ENCODE data around the gene HOXB5. TPM values are rescaled to one million over a fixed set of nuclear protein-coding genes. Genes with fewer than 3 reads are reported as not detected.

The HOXB5 gene
- total and polyA plus RNA-seq, 11 donors: 0.04 to 1.0 (median 0.17) TPM; not detected in 6

DNA sequence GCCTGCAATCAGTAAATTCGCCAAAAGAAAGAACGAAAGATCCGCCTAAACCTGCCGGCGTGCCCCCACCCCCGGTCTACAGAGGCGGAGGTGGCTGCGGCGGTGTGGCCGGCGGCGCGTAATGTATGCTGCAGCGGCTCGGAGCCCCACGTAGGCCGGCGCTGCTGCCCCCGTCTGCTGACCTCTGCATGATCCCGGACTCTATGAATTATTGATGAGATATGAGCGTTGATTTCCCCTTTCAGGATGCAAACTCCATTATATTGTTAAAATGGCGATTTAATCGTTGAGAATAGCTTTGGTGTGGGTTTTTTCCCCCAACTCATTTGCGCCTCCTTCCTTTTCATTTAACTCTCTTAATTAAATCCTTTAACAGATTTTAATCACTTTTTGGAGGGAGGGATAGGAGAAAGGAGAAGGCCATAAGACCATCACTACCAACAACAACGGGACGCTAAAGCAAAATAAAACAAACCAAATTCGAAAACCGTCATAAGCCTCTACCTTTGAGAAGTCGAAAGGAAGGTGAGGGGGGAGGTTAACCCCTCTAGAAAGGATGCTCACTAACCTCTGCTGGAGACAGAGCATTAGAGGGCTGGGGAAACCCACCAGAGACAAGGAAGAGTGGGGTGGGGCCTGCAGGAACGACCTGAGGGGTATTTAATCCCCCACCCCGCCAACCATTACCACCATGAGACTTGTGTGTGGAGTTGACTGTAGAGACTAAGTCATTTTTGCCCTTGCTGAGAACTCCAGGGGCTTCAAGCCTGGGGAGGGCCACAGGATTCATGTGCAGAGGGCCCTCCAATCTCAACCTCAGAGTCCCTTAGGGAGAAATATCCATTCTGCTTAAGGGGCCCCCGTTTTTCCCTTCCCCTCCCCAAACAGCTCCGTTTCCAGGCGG lies 7.0 kb downstream of the HOXB5 start:
- DNase-seq: no peak
- H3K27ac ChIP-seq: peak overlapping the region in 7 of 12 donors; percentile 56 to 97 (median 73)
- TF ChIP-seq, protein P1, sequence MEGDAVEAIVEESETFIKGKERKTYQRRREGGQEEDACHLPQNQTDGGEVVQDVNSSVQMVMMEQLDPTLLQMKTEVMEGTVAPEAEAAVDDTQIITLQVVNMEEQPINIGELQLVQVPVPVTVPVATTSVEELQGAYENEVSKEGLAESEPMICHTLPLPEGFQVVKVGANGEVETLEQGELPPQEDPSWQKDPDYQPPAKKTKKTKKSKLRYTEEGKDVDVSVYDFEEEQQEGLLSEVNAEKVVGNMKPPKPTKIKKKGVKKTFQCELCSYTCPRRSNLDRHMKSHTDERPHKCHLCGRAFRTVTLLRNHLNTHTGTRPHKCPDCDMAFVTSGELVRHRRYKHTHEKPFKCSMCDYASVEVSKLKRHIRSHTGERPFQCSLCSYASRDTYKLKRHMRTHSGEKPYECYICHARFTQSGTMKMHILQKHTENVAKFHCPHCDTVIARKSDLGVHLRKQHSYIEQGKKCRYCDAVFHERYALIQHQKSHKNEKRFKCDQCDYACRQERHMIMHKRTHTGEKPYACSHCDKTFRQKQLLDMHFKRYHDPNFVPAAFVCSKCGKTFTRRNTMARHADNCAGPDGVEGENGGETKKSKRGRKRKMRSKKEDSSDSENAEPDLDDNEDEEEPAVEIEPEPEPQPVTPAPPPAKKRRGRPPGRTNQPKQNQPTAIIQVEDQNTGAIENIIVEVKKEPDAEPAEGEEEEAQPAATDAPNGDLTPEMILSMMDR (IDR thresholded peaks at IDR 0.05): no peak
- TF ChIP-seq POLR2A (IDR thresholded peaks at IDR 0.05): no peak
- no peaks in the 10 kb centered on the region for H3K36me3 ChIP-seq
- H3K9me3 ChIP-seq: no peaks in the 10 kb centered on the region
- ATAC-seq: no peak
- peak overlapping the region in 11 of 12 donors; percentile 27 to 71 (median 54) for H3K4me3 ChIP-seq
- 14 to 31% (median 25%) methylated on average over 34 of the region's 34 CpGs for WGBS, 4 donors
- intact Hi-C loops (cut with DNase I): no loop called here
- H3K4me1 ChIP-seq: peaks cover 0 to 42% (median 13%) of the 10 kb centered on the region in 12 donors
- H3K27me3 ChIP-seq: peaks cover 46 to 100% (median 93%) of the 10 kb centered on the region in 9 donors

DNA sequence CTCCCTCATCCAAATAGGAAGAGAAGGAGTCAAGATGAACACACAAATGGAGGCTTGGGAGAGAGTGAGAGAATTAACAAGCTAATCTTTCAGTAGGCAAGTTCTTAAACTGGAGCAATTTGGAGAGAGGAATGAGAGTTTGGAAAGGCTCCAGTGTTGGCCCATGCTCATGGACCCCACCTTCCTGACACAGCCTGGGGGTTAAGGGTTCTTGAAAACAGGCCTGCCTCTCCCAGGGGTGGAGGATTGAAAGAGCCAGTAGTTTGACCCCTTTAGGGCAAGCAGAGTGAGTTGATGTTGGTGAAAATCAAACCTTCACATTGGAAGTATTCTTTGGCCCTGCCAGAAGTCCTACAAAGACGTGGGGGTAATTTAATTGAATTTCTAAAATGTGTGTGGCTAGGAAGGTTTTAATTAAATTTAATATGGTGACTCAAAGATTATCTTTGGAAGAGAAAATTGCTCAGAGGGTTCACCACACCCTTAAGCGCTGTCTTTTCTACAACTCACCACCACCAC lies 9.3 kb downstream of the HOXB5 start:
- H3K9me3 ChIP-seq: no peaks in the 10 kb centered on the region
- H3K4me1 ChIP-seq: peaks cover 0 to 43% (median 13%) of the 10 kb centered on the region in 12 donors
- TF ChIP-seq, protein P1 (IDR thresholded peaks at IDR 0.05): no peak
- no peak for TF ChIP-seq POLR2A (IDR thresholded peaks at IDR 0.05)
- H3K27me3 ChIP-seq: peaks cover 57 to 100% (median 96%) of the 10 kb centered on the region in 9 donors
- no peak overlapping the region for H3K4me3 ChIP-seq
- WGBS, 4 donors: 28 to 57% (median 34%) methylated on average over 2 of the region's 2 CpGs
- peak overlapping the region in 1 of 12 donors; percentile 97 for H3K27ac ChIP-seq
- intact Hi-C loops (cut with DNase I): no loop called here
- ATAC-seq (no peak), DNase-seq (no peak)
- H3K36me3 ChIP-seq: no peaks in the 10 kb centered on the region

DNA sequence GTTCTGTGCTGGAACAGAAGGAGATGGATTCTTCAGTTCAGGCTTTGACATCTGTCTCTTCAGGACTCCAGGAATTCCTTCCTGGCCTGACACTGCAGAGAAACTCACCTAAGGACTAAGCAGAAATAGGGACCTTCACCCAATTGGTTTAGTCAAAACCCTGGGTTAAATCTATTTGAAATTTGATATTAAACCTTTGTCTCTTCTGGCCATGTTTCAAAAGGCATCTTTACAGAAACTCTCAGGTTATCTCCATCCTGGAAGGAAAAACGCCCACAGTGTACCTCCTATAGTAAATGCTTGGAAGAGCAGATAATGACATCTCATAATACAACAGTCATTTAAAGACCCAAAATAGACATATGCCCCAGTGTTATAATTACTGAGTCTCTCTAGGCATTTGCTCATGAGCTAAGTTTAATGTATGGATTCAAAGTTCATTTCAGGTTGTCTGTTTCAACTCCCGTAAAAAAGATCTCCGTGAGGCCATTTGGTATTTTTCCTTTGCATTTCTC lies 9.8 kb downstream of the HOXB5 start:
- 47 to 68% (median 54%) methylated on average over 3 of the region's 3 CpGs for WGBS, 4 donors
- Histone ChIP-seq H3K4me1 (peaks cover 0 to 48% (median 15%) of the 10 kb centered on the region in 12 donors), H3K9me3 (no peaks in the 10 kb centered on the region), H3K27ac (peak overlapping the region in 1 of 12 donors; percentile 97), H3K27me3 (peaks cover 61 to 100% (median 96%) of the 10 kb centered on the region in 9 donors), H3K4me3 (no peak overlapping the region), H3K36me3 (no peaks in the 10 kb centered on the region)
- DNase-seq (no peak), ATAC-seq (no peak)
- TF ChIP-seq, protein P1 (IDR thresholded peaks at IDR 0.05): no peak
- no peak for TF ChIP-seq POLR2A (IDR thresholded peaks at IDR 0.05)
- intact Hi-C loops (cut with DNase I): no loop called here

DNA sequence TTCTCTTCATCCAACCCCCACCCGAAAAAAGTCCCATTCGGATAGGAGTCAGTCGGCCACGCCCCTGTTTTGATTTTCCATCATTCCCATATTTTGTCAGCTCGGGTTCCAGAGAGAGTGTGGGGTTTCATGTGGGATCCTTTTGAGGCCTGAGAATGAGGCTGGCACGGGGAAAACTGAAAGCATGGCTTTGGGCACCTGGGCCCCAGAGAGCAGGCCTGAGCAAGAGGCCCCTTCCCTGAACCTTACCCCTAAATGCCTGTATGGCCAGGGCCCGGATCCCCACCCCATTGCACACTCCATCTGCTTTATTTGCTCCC lies 10.9 kb downstream of the HOXB5 start:
- H3K4me1 ChIP-seq: peaks cover 0 to 49% (median 16%) of the 10 kb centered on the region in 12 donors
- H3K4me3 ChIP-seq: peak overlapping the region in 2 of 12 donors; percentile 51
- no peaks in the 10 kb centered on the region for H3K36me3 ChIP-seq
- ATAC-seq (no peak), DNase-seq (no peak)
- H3K9me3 ChIP-seq: no peaks in the 10 kb centered on the region
- WGBS, 4 donors: 34 to 40% (median 36%) methylated on average over 7 of the region's 7 CpGs
- TF ChIP-seq, protein P1 (IDR thresholded peaks at IDR 0.05): no peak
- no peak for TF ChIP-seq POLR2A (IDR thresholded peaks at IDR 0.05)
- intact Hi-C loops (cut with DNase I): no loop called here
- peak overlapping the region in 8 of 12 donors; percentile 54 to 97 (median 74) for H3K27ac ChIP-seq
- H3K27me3 ChIP-seq: peaks cover 65 to 100% (median 95%) of the 10 kb centered on the region in 9 donors
